HG02884 (cell line): ENCODE results near the gene HAL.

Experiments
- ATAC-seq: cut with Tn5 transposase; IDR thresholded peaks from one replicate; pipeline ENCODE4 v1.9.1; 2021; ENCODE audit warnings: mild to moderate bottlenecking, moderate library complexity; ENCODE audit not compliant: unreplicated experiment

HAL gene

GRCh38 chr12:95996034-95996658 lies at the start of gene HAL:
HAL (minus strand) TSS chr12:95996344; CDS start chr12:95995910, 434 bp downstream.
- no peak for ATAC-seq

GRCh38 chr12:96045566-96045965 lies 49.4 kb upstream of the HAL start:
- no peak for ATAC-seq

- no peak for ATAC-seq
Observed at GRCh38 chr12:96044943-96045290, 48.8 kb upstream of the HAL start.

- no peak for ATAC-seq
Observed at GRCh38 chr12:96044017-96044942, 48.1 kb upstream of the HAL start.

- no peak for ATAC-seq
Observed at GRCh38 chr12:96041181-96041580, 45.0 kb upstream of the HAL start.

- no peak for ATAC-seq
Observed at GRCh38 chr12:96040305-96041133, 44.4 kb upstream of the HAL start.

- no peak for ATAC-seq
Observed at GRCh38 chr12:96039516-96039915, 43.4 kb upstream of the HAL start.

GRCh38 chr12:96036765-96037455 lies 40.8 kb upstream of the HAL start:
- ATAC-seq: no peak

GRCh38 chr12:96035283-96036236 lies 39.4 kb upstream of the HAL start, which contains the start of gene LTA4H:
LTA4H (minus strand) TSS chr12:96035587; CDS start chr12:96035519, 68 bp downstream.
- ATAC-seq: peak; percentile 87

- peak; percentile 17 for ATAC-seq
Observed at GRCh38 chr12:96034621-96035282, 38.6 kb upstream of the HAL start.

- no peak for ATAC-seq
Observed at GRCh38 chr12:96033549-96034389, 37.6 kb upstream of the HAL start.

GRCh38 chr12:96029826-96030225 lies 33.7 kb upstream of the HAL start:
- ATAC-seq: no peak

GRCh38 chr12:96028538-96028937 lies 32.4 kb upstream of the HAL start:
- no peak for ATAC-seq

GRCh38 chr12:96026331-96026730 lies 30.2 kb upstream of the HAL start:
- no peak for ATAC-seq

GRCh38 chr12:96025518-96025917 lies 29.4 kb upstream of the HAL start:
- no peak for ATAC-seq

- ATAC-seq: peak; percentile 95
Observed at GRCh38 chr12:96020314-96021003, 24.3 kb upstream of the HAL start.

- no peak for ATAC-seq
Observed at GRCh38 chr12:96015672-96016071, 19.5 kb upstream of the HAL start.
